CD4-positive, alpha-beta T cell treated with Interleukin-15 for 1 hour (primary cell): Measurements from ENCODE around the gene CNTFR.
"Not testable (repeated sequence)": the region's sequence is repeated elsewhere in the genome, so short reads cannot be mapped to it uniquely, and the experiment has no call there.

Experiments used
- DNase-seq: peaks from one replicate; pipeline ENCODE4 v3.0.0-alpha.2; 2020

Gene CNTFR, protein sequence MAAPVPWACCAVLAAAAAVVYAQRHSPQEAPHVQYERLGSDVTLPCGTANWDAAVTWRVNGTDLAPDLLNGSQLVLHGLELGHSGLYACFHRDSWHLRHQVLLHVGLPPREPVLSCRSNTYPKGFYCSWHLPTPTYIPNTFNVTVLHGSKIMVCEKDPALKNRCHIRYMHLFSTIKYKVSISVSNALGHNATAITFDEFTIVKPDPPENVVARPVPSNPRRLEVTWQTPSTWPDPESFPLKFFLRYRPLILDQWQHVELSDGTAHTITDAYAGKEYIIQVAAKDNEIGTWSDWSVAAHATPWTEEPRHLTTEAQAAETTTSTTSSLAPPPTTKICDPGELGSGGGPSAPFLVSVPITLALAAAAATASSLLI

DNA sequence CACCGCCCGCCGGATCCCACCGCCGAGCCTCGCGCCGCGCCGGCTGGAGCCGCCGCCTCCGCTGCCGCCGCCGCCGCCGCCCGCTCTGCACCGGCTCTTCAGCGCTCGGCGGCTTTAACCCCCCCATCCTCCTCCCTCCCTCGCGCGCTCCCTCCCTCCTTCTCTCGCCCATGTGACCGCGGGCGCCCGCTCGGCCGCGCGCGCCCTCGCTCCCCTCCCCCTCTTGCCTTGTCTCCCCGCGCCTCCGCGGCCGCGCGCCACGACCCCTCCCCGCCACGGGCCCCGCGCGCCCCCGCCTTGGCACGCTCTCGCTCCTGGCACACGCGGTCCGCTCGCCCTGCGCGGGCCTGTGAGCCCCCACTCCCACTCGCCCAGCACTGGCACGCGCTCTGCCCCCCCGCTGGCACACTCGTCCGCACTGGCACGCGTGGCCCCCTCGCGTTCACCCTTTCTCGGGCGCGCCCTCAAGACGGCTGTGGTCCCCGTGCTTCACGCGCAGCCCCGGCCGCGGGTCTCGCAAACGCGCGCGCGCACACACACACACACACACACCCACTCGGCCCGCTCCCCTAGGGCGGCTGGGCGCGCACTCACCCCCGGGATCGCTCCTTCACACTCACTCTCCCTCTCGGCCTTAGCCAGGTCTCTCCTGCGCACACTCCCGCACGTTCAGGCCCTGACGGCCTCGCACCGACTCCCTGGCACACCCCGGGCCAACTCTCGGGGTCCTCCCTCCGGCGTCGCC is at the start of gene CNTFR:
Gene CNTFR (minus strand): TSS at position 89 of the 745 bp plus-strand sequence. CDS start 20,743 bp downstream, outside the sequence.
- DNase-seq = no peak

DNA sequence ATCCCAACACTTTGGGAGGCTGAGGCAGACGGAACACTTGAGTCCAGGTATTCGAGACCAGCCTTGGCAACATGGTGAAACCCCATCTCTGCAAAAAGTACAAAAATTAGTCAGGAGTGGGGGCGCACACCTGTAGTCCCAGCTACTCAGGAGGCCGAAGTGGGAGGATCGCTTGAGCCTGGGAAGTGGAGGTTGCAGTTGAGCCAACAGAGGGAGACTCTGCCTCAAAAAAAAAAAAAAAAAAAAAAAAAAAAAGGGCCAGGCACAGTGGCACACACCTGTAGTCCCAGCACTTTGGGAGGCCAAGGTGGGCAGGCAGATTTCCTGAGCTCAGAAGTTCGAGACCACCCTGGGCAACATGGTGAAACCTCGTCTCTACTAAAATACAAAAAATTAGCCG is 49.8 kb upstream of the CNTFR start:
- DNase-seq = not testable (repeated sequence)

DNA sequence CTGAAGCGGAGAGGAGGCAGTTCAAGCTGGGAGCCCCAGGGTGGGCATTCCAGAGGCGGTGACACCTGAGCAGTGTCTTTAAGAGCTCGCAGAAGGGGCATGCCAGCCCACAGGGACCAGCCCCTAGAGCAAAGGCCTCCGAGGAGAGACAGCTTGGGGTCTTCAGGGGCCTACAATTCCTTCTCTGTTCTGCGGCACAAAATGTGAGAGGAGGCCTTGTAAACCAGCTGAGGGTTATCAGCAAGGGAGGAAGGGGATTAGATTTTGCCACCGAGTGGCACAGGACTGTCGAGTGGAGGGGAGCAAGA is 48.6 kb upstream of the CNTFR start:
- DNase-seq = no peak

DNA sequence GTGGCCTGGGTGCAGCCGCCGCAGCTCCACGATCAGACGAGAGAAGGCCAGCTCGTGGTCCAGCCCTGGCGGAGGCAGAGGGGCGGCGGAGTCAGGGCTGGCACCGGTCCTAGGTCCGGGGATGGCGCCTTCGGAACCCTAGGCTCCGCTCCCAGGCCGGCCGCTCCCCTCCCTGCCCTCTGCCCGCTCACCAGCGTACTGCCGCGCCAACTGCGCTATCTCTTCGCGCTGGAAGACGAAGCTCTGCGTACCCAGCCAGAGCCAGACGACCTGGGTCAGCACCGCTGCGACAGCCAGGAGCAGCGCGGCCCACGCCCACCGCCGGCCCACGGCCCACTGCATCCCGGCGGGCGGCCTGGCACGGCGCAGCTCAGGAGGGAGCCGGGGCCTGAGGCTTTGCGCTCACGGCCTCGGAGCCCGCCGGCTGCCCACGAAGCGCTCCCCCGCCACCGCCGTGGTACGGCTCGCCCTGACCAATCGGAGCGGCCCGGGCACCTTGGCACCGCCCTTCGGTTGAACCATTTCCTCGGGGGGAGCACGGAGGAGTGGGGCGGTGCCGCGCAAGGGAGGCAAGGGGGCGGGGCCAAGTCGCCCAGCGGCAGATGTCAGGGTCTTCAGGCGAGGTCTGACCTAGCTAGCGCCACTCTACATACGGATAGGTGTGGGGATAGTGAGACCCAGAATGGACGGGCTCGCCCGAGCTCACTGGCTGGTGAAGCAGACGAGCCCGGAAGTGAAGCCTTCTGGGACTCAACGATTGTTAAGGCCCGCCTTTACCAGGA is 48.0 kb upstream of the CNTFR start, which contains the start of gene SIGMAR1:
Gene SIGMAR1 (minus strand): TSS at position 432 of the 782 bp plus-strand sequence. CDS start 90 bp downstream, at position 342.
- peak; percentile 90 for DNase-seq

DNA sequence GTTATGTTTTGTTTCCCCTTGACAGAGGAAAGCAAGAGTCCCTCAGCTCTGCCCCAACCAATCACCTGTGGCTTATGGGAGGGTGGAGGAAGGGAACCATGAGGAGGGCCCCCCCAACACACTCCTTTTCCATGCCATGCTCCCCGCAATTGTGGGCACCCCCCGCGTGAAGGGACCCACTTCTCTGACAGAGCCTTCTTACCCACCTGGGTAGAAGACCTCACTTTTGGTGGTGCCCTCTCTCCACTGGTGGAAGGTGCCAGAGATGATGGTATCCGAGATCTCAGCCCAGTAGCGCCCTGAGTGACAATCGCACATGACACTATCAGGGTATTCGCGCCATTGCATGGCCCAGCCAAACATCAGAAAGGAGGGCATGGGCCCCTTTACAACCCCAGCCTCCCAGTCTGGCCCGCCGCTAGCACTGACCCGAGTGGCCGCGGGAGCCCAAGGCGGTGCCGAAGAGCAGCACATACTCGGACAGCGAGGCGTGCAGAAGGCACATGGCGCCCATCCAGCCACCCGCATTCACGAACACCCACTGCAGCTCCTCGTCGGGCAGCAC is 47.3 kb upstream of the CNTFR start:
- no peak for DNase-seq

DNA sequence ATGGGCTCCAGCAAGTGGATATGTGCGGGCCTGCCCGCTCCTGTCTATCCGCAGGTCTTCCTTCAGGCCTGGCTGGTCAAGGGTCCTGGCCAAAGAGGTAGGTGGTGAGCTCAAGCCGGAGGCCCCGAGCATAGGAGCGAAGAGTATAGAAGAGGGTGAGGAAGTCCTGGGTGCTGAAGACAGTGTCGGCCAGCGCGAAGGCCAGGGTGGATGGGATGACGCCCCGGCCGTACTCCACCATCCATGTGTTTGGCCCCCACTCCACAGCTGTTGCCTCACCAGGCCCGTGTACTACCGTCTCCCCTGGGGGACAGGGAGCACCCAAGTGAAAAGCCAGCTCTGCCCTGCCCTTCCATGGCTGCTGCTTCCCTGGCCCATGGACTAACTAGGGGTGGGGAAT is 46.0 kb upstream of the CNTFR start:
- DNase-seq = no peak

DNA sequence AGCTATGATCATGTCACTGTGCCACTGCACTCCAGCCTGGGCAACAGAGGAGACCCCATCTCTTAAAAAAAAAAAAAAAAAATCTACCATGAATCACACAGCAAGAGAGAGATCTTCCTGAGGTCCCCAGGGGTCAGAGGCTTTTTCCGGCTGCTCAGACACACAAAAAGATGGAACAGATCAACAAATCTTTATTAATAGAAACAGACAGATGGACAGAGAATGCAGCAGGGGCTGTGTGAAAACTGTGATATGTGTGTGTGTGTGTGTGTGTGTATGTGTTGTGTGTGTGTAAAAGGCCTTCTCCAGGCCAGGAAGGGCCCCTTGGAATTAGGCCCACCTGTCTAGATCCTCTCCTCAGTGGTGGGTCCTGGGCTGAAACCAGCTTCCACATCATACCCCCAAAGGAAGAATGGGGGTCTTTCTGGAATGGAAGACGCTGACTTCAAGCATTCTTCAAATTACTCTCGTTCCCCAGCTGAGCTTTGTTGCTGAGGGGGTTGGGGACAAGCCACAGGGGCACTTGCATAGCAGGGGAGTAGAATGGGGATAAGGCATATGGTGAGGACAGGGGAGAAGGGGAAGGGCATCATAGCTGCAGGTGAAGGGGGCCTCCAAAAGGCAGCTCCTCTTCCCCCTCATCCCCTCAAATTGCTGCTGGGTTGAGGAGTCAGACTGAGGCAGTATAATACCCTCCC is 45.2 kb upstream of the CNTFR start:
- DNase-seq = no peak

DNA sequence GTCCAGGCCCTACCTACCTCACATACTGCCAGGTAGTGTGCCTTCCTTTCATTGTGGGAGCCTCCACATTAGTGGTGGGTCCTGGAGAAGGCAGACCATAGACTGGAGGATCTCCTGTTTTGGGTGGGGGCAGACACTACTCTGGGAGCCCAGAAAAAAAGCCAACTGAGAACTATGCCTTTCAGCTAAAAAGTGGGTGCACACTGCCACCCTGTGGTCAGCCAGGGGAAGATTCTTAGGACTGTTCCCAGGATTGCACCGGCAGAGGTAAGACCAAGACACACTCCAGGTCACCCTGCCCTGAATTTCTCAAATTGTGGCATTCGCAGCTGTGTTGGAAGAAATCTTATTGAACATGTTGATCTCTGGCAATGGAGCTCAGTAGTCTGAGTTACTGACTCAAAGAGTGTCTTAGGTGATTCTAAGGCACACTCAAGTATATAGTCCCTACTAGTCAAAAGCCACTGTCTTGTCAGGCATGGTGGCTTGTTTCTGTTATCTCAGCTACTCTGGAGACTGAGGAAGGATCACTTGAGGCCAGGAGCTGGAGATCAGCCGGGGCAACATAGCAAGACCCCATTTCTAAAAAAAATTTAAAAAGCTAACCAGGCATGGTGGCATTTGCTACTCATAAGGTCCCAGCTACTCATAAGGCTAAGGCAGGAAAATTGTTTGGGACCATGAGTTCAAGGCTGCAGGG is 44.5 kb upstream of the CNTFR start:
- DNase-seq = peak; percentile 78

DNA sequence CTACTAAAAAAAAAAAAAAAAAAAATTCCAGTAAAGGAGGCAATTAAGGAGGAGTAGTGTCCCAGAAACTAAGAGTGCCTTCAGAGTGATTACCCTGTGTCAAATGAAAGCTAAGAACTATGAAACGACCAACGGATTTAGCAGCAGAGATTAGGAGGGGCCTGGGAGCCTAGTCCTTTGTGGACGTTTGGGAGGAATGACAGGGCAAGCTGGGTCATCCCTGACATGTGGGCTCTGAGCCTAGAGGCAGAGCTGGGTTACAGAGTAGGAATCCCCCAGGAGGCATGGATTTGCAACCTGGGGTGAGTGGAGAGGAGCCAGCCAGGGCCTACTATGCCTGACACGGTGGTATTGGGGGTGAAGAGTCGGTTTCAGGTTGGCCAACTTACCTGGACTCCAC is 43.6 kb upstream of the CNTFR start:
- DNase-seq = no peak

DNA sequence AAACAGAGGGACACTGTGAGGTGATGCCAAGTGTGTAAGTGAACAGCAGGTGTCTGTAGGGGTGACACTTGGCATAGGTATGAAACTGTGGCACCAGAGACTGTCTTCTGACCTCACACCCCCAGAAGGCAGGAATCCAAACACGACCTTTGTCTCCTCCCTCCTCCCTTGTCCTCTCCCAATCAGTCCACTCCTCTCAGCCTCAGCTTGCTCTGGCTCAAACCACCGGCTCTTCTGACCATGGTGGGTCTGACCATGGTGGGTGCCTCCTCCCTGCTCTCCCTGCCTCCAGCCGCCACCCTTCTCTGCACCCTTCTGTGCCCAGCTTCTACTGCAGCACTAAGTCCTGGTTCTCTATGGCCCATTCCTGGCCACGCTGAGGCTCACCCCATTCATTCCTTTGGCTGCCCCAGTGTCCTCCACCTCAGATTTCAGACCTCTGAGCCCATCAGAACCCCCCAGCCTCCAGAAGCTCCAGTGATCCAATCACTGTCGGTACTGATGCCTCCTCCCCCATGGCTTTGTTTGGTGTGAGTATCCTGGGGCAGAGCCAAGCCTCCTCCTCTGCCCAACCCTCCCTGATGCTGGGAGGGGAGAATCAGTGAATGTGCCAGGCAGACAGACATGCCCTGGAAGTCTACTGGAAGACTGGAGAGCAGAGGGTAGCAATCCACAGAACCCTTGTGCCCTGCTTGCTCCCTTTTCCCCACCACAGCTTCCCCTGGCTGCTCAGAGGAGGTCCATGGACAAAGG is 41.1 kb upstream of the CNTFR start:
- no peak for DNase-seq

DNA sequence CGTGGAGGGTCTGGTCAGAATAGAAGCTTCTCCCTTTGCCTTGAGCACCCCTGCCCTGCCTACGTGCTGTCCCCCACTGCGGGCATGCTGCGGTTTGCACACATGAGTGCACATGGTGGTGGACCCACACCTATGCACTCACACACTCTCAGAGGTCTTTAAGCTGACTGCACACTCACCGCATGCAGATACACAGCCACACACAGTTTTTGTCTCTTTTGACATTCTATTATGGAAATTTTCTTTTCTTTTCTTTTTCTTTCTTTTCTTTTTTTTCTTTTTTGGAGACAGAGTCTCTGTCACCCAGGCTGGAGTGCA is 39.9 kb upstream of the CNTFR start:
- DNase-seq = no peak

DNA sequence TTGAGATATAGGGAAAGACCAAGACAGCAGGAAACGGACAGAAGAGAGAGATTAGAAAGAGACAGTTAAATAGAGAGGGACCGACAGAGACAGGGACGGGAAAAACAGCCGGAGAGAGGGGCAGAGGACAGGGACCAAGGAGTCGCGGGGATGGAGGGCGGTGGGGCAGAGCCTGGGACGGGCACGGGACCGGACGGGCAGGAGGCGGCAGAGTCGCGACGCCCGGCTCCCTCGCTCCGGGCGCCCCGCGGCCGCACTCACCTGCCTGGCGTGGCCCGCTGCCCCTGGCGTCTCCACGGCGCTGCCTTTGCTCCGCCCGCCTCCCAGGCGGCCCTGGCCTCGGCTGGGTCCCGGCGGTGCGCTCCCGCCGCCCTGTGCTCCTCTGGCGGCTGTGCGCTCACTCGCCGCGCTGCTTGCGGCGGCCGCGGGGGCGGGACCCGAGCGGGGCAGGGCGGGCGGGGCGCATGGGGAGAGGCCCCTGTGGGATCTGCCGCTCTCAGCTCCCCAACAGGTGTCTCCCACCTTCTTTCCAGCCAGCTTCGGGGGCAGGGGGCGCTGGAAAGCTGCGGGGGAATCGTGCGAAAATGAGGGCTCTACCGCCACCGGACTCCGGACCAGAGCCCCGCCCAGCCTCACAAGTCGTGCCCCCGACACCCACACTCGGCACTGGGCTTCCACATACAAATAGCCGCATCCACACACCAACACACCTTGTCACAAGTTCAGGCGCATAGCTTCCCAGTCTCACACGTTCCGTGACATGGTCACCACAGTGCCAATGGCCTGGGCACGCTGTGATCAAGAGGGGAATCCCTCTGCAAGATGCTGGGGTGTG is 39.3 kb upstream of the CNTFR start, which contains the start of gene ARID3C:
Gene ARID3C (minus strand): TSS at position 411 of the 835 bp plus-strand sequence. CDS start 1,052 bp downstream, outside the sequence.
- DNase-seq = peak; percentile 30

DNA sequence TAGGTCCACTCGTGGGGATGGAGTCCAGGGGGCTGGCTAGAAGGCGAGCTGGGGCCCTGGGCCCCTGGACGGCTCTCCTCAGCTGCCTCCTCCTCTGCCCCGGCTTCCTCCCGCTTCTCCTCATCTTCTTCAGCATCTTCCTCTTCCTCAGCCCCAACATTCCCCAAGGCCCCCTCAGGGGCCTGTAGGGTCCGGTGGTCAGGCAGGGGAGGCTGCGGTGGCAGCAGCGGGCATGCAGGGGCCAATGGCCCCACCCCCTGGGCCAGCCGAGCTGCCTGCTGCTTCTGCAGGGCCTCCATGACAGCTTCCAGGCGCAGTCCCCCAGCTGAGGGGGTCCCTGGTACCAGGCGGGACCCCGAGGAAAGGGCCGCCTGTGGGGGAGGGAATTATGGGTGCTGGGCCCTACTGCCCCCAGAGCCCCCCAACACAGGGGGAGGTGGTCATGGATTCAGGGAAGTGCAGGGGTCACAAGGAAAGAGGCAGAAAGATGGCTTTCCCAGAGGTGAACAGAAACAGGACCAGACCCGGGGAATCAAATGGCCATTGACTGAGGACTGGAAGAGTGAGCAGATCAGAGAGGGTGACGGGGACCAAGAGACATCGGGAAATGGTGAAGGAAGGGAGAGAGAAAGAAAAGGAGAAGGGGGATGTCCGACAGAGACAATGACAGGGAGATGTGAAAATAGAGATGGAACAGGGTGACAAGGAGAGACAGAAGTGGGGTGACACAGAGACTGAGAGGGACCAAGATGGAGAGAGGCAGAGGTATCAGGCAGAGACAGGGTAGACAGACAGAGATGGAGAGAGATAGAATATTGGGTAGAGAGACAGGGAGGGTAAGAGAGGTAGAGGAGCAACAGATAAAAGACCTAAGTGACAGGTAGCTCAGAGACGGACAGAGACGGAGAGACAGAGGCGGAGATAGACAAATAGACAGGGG is 38.5 kb upstream of the CNTFR start:
- no peak for DNase-seq

DNA sequence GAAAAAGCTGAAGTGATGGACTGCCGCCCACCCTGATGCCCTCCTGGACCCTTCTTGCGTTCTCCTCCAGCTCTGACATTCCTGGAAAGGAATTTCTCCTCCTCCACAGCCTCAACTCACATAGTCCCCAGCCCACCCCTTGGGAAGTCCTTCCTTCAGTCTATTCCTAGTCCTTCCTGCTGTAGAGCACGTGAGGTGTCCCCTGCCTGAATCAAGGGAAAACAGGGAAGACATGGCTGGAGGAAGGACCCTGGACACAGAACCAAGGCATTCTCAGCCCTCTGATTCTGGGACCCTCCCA is 35.6 kb upstream of the CNTFR start:
- DNase-seq = no peak

DNA sequence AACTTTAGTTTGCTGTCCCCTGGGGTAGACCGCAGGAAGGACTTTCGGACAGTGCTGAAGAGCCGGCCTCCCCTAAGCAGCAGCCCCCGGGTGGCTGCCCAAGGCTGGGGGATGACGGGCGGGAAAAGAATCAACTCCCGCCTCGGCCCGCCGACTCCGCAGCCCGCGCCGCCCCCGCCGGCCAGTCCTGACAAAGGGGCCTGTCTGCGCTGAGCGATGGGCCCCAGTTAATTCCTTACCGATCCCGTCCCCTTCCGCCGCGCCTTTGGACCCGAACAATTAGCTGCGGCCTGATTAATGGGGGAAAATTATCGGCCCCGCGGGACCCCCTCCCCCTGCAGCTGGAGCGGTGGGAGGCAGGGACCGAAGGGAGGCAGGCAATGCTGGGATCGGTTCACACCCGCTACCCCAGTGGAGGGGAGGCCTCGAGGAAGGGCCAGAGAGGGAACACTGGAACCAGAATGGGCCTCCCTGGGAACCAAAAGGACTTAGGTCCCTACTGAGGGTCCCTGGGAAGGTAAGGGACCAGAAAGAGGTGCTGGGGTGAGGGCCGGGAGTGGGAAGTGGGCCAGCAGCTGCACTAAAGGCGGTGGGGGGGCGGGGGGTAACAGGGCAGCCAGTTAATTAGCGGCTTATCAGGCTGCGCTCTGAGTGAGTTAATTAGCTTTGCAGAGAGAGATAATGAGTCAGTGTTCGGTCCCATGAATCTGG is 35.1 kb upstream of the CNTFR start:
- DNase-seq = no peak

DNA sequence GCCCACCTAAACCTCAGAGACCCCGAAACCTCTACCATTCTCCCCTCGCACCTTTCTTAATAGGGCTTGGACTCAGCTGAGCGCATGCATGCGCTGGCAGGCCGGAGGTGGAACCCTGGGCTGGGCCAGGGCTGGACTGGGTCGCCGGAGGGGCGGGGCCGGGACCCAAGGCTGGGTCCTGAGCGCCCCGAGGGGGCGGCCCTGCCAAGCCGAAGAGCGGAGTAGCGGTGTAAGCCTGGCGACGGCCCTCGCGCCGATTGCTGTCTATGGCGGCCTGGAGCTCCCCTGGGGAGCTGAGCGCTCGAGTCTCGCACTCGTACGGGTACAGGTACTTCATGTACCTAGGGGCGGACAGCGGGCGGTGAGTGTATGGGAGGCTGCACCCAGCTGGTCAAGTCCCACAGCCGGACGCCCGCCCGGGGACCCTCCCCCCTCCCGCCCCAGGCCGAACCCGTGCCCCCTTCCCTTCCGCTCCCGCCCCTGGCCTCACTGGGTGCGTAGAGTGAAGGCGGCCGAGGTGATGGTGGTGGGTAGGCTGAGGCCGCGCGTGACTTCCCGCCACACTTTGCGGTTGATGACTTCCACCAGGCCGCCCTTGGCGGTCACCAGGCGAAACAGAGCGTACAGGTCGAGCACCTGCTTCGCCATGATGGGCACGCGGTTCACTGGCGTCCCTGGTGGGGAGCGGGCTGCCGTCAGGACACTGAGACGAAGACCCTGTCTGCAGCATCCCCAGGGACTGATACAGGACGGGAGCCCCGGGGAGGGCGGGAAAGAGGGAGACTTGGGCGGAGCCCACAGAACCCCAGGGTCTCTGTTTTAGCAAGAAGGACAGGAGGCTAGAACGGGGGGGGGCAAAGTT is 34.1 kb upstream of the CNTFR start:
- DNase-seq = peak; percentile 24
